Mesothelial cell of epicardium (in vitro differentiated cells): ENCODE data around the gene P3H2. TPM values are rescaled to one million over a fixed set of nuclear protein-coding genes. Genes with fewer than 3 reads are reported as not detected.

Experiments
- DNase-seq, 2 experiments: peaks; one replicate each; pipeline ENCODE4 v3.0.0; 2021; ENCODE audit warnings: low spot score in 2 of 2; ENCODE audit not compliant: unreplicated experiment in 2 of 2
- H3K27ac Mint-ChIP-seq: 2 replicates; pipeline ENCODE4 v1.8.0; 2021; ENCODE audit warnings: mixed read lengths
- H3K27me3 Mint-ChIP-seq: 2 replicates; pipeline ENCODE4 v1.8.0; 2021; ENCODE audit warnings: low read depth, mixed read lengths
- H3K36me3 Mint-ChIP-seq: 2 replicates; pipeline ENCODE4 v1.8.0; 2021; ENCODE audit warnings: mixed read lengths
- H3K4me1 Mint-ChIP-seq: 2 replicates; pipeline ENCODE4 v1.8.0; 2021; ENCODE audit warnings: mixed read lengths
- H3K4me3 Mint-ChIP-seq: 2 replicates; pipeline ENCODE4 v1.8.0; 2021; ENCODE audit warnings: mild to moderate bottlenecking, moderate library complexity, mixed read lengths
- H3K9me3 Mint-ChIP-seq: 2 replicates; pipeline ENCODE4 v1.8.0; 2021; ENCODE audit warnings: mixed read lengths
- total RNA-seq: library from RNA; stranded (reverse); gene quantifications from 3 replicates; pipeline ENCODE4 v1.2.1, GENCODE V29; 2021
- TF ChIP-seq, protein P1 (sequence below): fragments of 200-600 bp; sonication (generic); IDR thresholded peaks from one replicate; pipeline ENCODE4 v1.5.0; 2021; ENCODE audit warnings: antibody characterized with exemption; ENCODE audit not compliant: unreplicated experiment

Gene P3H2
- total RNA-seq, 1 donor from 2014 or later = 14.8 TPM

- TF ChIP-seq, protein P1, sequence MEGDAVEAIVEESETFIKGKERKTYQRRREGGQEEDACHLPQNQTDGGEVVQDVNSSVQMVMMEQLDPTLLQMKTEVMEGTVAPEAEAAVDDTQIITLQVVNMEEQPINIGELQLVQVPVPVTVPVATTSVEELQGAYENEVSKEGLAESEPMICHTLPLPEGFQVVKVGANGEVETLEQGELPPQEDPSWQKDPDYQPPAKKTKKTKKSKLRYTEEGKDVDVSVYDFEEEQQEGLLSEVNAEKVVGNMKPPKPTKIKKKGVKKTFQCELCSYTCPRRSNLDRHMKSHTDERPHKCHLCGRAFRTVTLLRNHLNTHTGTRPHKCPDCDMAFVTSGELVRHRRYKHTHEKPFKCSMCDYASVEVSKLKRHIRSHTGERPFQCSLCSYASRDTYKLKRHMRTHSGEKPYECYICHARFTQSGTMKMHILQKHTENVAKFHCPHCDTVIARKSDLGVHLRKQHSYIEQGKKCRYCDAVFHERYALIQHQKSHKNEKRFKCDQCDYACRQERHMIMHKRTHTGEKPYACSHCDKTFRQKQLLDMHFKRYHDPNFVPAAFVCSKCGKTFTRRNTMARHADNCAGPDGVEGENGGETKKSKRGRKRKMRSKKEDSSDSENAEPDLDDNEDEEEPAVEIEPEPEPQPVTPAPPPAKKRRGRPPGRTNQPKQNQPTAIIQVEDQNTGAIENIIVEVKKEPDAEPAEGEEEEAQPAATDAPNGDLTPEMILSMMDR = no peak
- Mint-ChIP-seq H3K27ac (no peak overlapping the region), H3K36me3 (no peaks in the 10 kb centered on the region), H3K27me3 (no peaks in the 10 kb centered on the region), H3K4me3 (no peak overlapping the region), H3K9me3 (no peaks in the 10 kb centered on the region), H3K4me1 (peaks cover 58% of the 10 kb centered on the region)
- DNase-seq = no peak
Observed at GRCh38 chr3:190009614-190010013, 111.1 kb downstream of the P3H2 start.

DNA sequence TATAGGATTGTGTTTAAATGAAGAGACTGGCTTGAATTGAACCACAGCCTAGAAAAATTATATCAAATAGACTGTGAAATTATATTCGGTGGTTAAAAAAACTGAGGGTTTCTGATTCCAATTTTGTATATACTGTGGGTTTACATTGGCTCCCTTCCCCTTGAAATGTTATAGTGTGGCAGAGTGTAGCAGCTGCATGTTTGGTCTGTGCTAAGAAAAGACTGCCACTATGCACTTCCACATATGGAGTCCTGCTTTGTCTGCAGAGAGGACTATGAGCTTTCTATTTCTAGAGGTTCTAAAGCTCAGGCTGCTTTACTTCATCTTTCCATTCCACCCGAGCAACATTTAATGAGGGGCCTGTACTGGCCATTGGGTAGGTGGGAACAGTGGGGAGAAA lies 112.3 kb downstream of the P3H2 start:
- Mint-ChIP-seq H3K4me3 (no peak overlapping the region), H3K36me3 (no peaks in the 10 kb centered on the region), H3K4me1 (peaks cover 54% of the 10 kb centered on the region), H3K27ac (no peak overlapping the region), H3K9me3 (no peaks in the 10 kb centered on the region), H3K27me3 (no peaks in the 10 kb centered on the region)
- TF ChIP-seq, protein P1 = no peak
- no peak for DNase-seq

DNA sequence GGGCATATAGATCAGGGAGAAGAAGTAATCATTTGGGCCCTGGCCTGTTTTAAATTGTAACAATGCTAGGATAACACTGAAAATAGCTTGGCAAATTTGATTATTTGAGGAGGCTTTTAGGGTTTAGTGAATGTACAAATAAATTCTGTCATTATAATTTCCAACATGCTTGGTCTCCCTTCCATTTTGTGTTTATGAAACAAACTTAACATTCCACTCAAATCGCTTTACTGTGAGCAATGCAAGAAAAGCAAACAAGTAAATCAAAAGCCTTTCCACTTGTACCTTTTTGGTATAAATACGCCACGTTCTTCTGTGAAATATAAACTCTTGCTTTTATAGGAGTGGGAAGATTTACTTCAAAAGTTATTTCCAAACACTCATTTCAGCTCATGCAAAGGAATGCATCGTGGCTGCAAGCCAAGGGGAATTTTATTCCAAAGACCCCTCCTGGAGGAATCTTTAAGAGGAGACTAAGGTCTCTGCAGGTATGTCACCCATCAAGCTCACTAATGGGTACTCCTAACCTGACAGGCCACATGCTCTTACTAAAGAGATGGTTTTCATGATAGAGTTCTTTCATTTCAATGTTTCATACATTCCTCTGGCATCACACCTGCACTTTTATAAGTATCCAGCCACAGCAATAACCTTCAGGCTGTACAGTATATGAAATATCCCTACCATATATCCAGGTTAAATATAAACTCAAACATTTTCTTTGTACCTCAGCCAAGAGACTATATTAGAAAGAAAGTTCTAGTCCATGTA lies 115.2 kb downstream of the P3H2 start:
- peak in 1 of 2 experiments; percentile 42 for DNase-seq
- Mint-ChIP-seq H3K27ac (peak overlapping the region; percentile 95), H3K27me3 (no peaks in the 10 kb centered on the region), H3K36me3 (no peaks in the 10 kb centered on the region), H3K9me3 (no peaks in the 10 kb centered on the region), H3K4me3 (no peak overlapping the region), H3K4me1 (peaks cover 45% of the 10 kb centered on the region)
- TF ChIP-seq, protein P1 = no peak

GRCh38 chr3:190004656-190005055 lies 116.0 kb downstream of the P3H2 start:
- Mint-ChIP-seq H3K4me1 (peaks cover 46% of the 10 kb centered on the region), H3K4me3 (no peak overlapping the region), H3K27ac (peak overlapping the region; percentile 95), H3K36me3 (no peaks in the 10 kb centered on the region), H3K9me3 (no peaks in the 10 kb centered on the region), H3K27me3 (no peaks in the 10 kb centered on the region)
- no peak for DNase-seq
- TF ChIP-seq, protein P1 = no peak

GRCh38 chr3:190003681-190004123 lies 117.0 kb downstream of the P3H2 start:
- Mint-ChIP-seq H3K4me3 (no peak overlapping the region), H3K4me1 (peaks cover 46% of the 10 kb centered on the region), H3K36me3 (no peaks in the 10 kb centered on the region), H3K9me3 (no peaks in the 10 kb centered on the region), H3K27ac (peak overlapping the region; percentile 88), H3K27me3 (no peaks in the 10 kb centered on the region)
- TF ChIP-seq, protein P1 = no peak
- no peak for DNase-seq
